ENCODE results near the gene SERPINA12.

GRCh38 chr14:94445003-94445402 lies 64.3 kb downstream of the SERPINA12 start:
- TF ChIP-seq, protein P1, sequence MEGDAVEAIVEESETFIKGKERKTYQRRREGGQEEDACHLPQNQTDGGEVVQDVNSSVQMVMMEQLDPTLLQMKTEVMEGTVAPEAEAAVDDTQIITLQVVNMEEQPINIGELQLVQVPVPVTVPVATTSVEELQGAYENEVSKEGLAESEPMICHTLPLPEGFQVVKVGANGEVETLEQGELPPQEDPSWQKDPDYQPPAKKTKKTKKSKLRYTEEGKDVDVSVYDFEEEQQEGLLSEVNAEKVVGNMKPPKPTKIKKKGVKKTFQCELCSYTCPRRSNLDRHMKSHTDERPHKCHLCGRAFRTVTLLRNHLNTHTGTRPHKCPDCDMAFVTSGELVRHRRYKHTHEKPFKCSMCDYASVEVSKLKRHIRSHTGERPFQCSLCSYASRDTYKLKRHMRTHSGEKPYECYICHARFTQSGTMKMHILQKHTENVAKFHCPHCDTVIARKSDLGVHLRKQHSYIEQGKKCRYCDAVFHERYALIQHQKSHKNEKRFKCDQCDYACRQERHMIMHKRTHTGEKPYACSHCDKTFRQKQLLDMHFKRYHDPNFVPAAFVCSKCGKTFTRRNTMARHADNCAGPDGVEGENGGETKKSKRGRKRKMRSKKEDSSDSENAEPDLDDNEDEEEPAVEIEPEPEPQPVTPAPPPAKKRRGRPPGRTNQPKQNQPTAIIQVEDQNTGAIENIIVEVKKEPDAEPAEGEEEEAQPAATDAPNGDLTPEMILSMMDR (IDR thresholded peaks at IDR 0.05) = no peak
- no peak for TF ChIP-seq POLR2A (IDR thresholded peaks at IDR 0.05)

Measured in vagina (tissue), 2 donors.